OCI-LY7 (cell line): ENCODE measurements around the gene FAM184B. TPM values are rescaled to one million over a fixed set of nuclear protein-coding genes. Genes with fewer than 3 reads are reported as not detected.

Experiments used
- BruUV-seq: library from RNA; stranded (reverse); fragments of 400-500 nt; replicated peaks from 2 replicates; lab custom pipeline; 2021; lab: Mats Ljungman, UMichigan
- CTCF ChIA-PET: fragments of 300-600 bp; sonication (Branson Sonifier 250); formaldehyde crosslinking; loops from one replicate; lab custom pipeline; 2022; ENCODE audit warnings: antibody characterized with exemption; ENCODE audit not compliant: unreplicated experiment; lab: Charles Lee
- POLR2A ChIA-PET: fragments of 300-600 bp; sonication (Branson Sonifier 250); formaldehyde crosslinking; loops from one replicate; lab custom pipeline; 2022; ENCODE audit warnings: antibody characterized with exemption; lab: Charles Lee
- DNase-seq: peaks from one replicate; pipeline ENCODE4 v3.0.0-alpha.2; 2015; ENCODE audit warnings: low spot score
- H2AFZ ChIP-seq: fragments of 200-600 bp; sonication (generic), shearing (Covaris generic); 2 replicates; pipeline ENCODE4 v1.6.1; 2014; ENCODE audit warnings: mild to moderate bottlenecking, antibody characterized with exemption, low read length, moderate library complexity
- H3K27ac ChIP-seq: fragments of 200-600 bp; sonication (generic); 2 replicates; pipeline ENCODE4 v1.5.1; 2014; ENCODE audit warnings: mixed run types, low read depth, mild to moderate bottlenecking, moderate library complexity, low read length, inconsistent platforms; ENCODE audit not compliant: poor library complexity, severe bottlenecking
- H3K36me3 ChIP-seq: fragments of 200-600 bp; sonication (generic); 2 replicates; pipeline ENCODE4 v1.6.1; 2014; ENCODE audit warnings: mild to moderate bottlenecking, antibody characterized with exemption, low read length, moderate library complexity, mixed read lengths; ENCODE audit not compliant: insufficient read depth
- H3K4me1 ChIP-seq: fragments of 200-600 bp; sonication (generic); 2 replicates; pipeline ENCODE4 v1.5.1; 2014; ENCODE audit warnings: mild to moderate bottlenecking, low read length; ENCODE audit not compliant: insufficient read depth, poor library complexity, severe bottlenecking
- H3K4me2 ChIP-seq: fragments of 200-600 bp; sonication (generic); 2 replicates; pipeline ENCODE4 v1.6.1; 2014; ENCODE audit warnings: mild to moderate bottlenecking, low read length
- H3K4me3 ChIP-seq: fragments of 200-600 bp; sonication (generic); 2 replicates; pipeline ENCODE4 v1.5.1; 2014; ENCODE audit warnings: mild to moderate bottlenecking, low read depth, low read length; ENCODE audit not compliant: poor library complexity, severe bottlenecking
- H3K79me2 ChIP-seq: fragments of 200-600 bp; sonication (generic); 2 replicates; pipeline ENCODE4 v1.6.1; 2016; ENCODE audit warnings: low read depth, mild to moderate bottlenecking, low read length, moderate library complexity, mixed read lengths; ENCODE audit not compliant: insufficient read depth
- H3K9me2 ChIP-seq: fragments of 200-600 bp; sonication (generic); 2 replicates; pipeline ENCODE4 v1.6.1; 2016; ENCODE audit warnings: mild to moderate bottlenecking, low read length, mixed read lengths; ENCODE audit not compliant: insufficient read depth
- H3K9me3 ChIP-seq: fragments of 200-600 bp; sonication (generic); 2 replicates; pipeline ENCODE4 v1.6.1; 2014; ENCODE audit warnings: mild to moderate bottlenecking, mixed run types, low read length, mixed read lengths
- H4K20me1 ChIP-seq: fragments of 200-600 bp; sonication (generic); 2 replicates; pipeline ENCODE4 v1.6.1; 2014; ENCODE audit warnings: mild to moderate bottlenecking, antibody characterized with exemption, low read length, moderate library complexity, mixed read lengths; ENCODE audit not compliant: insufficient read depth
- CTCF ChIP-seq: fragments of 200-600 bp; sonication (generic); conservative IDR thresholded peaks from 2 replicates; pipeline ENCODE4 v1.5.1; 2014; ENCODE audit warnings: mild to moderate bottlenecking, antibody characterized with exemption, low read length, moderate library complexity, mixed read lengths
- EZH2phosphoT487 ChIP-seq: fragments of 200-600 bp; sonication (generic); IDR thresholded peaks from 2 replicates; pipeline ENCODE4 v1.6.1; 2018; ENCODE audit warnings: low read depth, borderline replicate concordance, mild to moderate bottlenecking, mixed run types, antibody characterized with exemption, low read length, moderate library complexity, mixed read lengths
- intact Hi-C: fragments of 100-400 bp; cut with micrococcal nuclease; formaldehyde crosslinking; loops from one replicate; pipeline ENCODE4 v1.10.0; 2022; ENCODE audit not compliant: unreplicated experiment
- total RNA-seq, 2 experiments: library from RNA; depleted of rRNA in 1 of 2; stranded (reverse); fragments of >200 nt in 1 of 2; shearing (Covaris generic) in 1 of 2; gene quantifications; 2 replicates each; pipeline ENCODE4 v1.2.3, GENCODE V29; 2014 to 2022

FAM184B gene
- total RNA-seq, 2 experiments from 2014 or later, result not detected

- intact Hi-C loops, result loop anchor here (2.0 to 10.0 kb wide), 4 partner anchors 145 to 1319 kb away; partner anchors contain the start of genes DCAF16, LCORL and NCAPG
- Histone ChIP-seq H3K4me3 (peak overlapping the region; percentile 50), H3K4me2 (peak overlapping the region; percentile 65), H3K9me3 (no peaks in the 10 kb centered on the region), H3K9me2 (no peaks in the 10 kb centered on the region), H3K4me1 (peaks cover 47% of the 10 kb centered on the region), H3K27ac (peak overlapping the region; percentile 67), H3K79me2 (no peaks in the 10 kb centered on the region), H3K36me3 (no peaks in the 10 kb centered on the region), H4K20me1 (no peaks in the 10 kb centered on the region), H2AFZ (no peak overlapping the region; the same call in 1 of the 2 replicates)
- ChIA-PET CTCF (no interaction called here), POLR2A (interaction anchor here (0.5 to 1.6 kb wide), 7 partner anchors 11 to 391 kb away, joined by 3 to 7 read pairs (median 3); no protein-coding TSS in a partner anchor)
- no peak for TF ChIP-seq EZH2phosphoT487
- no peak for TF ChIP-seq CTCF
- no TSS peak for BruUV-seq
- peak; percentile 27 for DNase-seq
These were observed 115.6 kb downstream of the FAM184B start for GRCh38 chr4:17665852-17666251.

GRCh38 chr4:17665346-17665745 is 116.1 kb downstream of the FAM184B start:
- H3K4me2 ChIP-seq, result peak overlapping the region; percentile 65

More at GRCh38 chr4:17665346-17665745, 116.1 kb downstream of the FAM184B start:
- Histone ChIP-seq H3K9me3 (no peaks in the 10 kb centered on the region), H3K79me2 (no peaks in the 10 kb centered on the region), H3K27ac (peak overlapping the region; percentile 67), H3K4me1 (peaks cover 47% of the 10 kb centered on the region), H3K36me3 (no peaks in the 10 kb centered on the region), H3K4me3 (peak overlapping the region; percentile 50), H2AFZ (peak overlapping the region; percentile 67; the same call in 1 of the 2 replicates), H3K9me2 (no peaks in the 10 kb centered on the region), H4K20me1 (no peaks in the 10 kb centered on the region)
- DNase-seq, result peak; percentile 13
- BruUV-seq, result no TSS peak
- ChIA-PET CTCF (no interaction called here), POLR2A (interaction anchor here (0.6 to 0.9 kb wide), 3 partner anchors 20 to 391 kb away, joined by 3 to 5 read pairs (median 5); no protein-coding TSS in a partner anchor)
- TF ChIP-seq EZH2phosphoT487, result no peak
- no peak for TF ChIP-seq CTCF
- intact Hi-C loops, result loop anchor here (10.0 kb wide), 3 partner anchors 331 to 1319 kb away; partner anchors contain the start of gene LCORL
